H9 (cell line): ENCODE results near the gene CACNA1I. TPM values are rescaled to one million over a fixed set of nuclear protein-coding genes. Genes with fewer than 3 reads are reported as not detected.

Experiments
- DNase-seq: peaks from one replicate; pipeline ENCODE4 v3.0.0-alpha.2; 2017
- H2AFZ ChIP-seq: one replicate; pipeline ENCODE4 v1.6.1; 2013; ENCODE audit warnings: mild to moderate bottlenecking, low read length, control low read depth, moderate library complexity
- H2AK5ac ChIP-seq: 2 replicates; pipeline ENCODE4 v1.6.1; 2013; ENCODE audit warnings: low read length, control low read depth, mixed read lengths; ENCODE audit not compliant: insufficient read length
- H2BK120ac ChIP-seq: one replicate; pipeline ENCODE4 v1.6.1; 2013; ENCODE audit warnings: low read depth, mild to moderate bottlenecking, low read length, control low read depth, inconsistent platforms; ENCODE audit not compliant: poor library complexity, severe bottlenecking
- H2BK12ac ChIP-seq: 2 replicates; pipeline ENCODE4 v1.6.1; 2013; ENCODE audit warnings: low read length, control low read depth, mixed read lengths, low read depth; ENCODE audit not compliant: insufficient read length
- H2BK15ac ChIP-seq: 2 replicates; pipeline ENCODE4 v1.6.1; 2013; ENCODE audit warnings: low read depth, low read length, control low read depth
- H2BK20ac ChIP-seq: one replicate; pipeline ENCODE4 v1.6.1; 2013; ENCODE audit warnings: low read depth, mild to moderate bottlenecking, low read length, control low read depth, inconsistent platforms; ENCODE audit not compliant: poor library complexity, severe bottlenecking
- H2BK5ac ChIP-seq: 2 replicates; pipeline ENCODE4 v1.6.1; 2013; ENCODE audit warnings: low read length, control low read depth, mixed read lengths; ENCODE audit not compliant: insufficient read length
- H3K14ac ChIP-seq: 2 replicates; pipeline ENCODE4 v1.6.1; 2013; ENCODE audit warnings: low read length, control low read depth; ENCODE audit not compliant: insufficient read depth
- H3K18ac ChIP-seq: 2 replicates; pipeline ENCODE4 v1.6.1; 2013; ENCODE audit warnings: low read depth, mild to moderate bottlenecking, mixed read lengths, low read length, control low read depth; ENCODE audit not compliant: insufficient read length
- H3K23ac ChIP-seq: 2 replicates; pipeline ENCODE4 v1.6.1; 2013; ENCODE audit warnings: low read length, control low read depth, mixed read lengths, low read depth; ENCODE audit not compliant: insufficient read length
- H3K23me2 ChIP-seq: 2 replicates; pipeline ENCODE4 v1.6.1; 2013; ENCODE audit warnings: low read depth, mild to moderate bottlenecking, mixed read lengths, low read length, control low read depth; ENCODE audit not compliant: insufficient read length, poor library complexity, severe bottlenecking
- H3K27ac ChIP-seq: 2 replicates; pipeline ENCODE4 v1.5.1; 2013; ENCODE audit warnings: low read length, control low read depth, mixed read lengths, low read depth; ENCODE audit not compliant: insufficient read length
- H3K27me3 ChIP-seq: 2 replicates; pipeline ENCODE4 v1.6.1; 2013; ENCODE audit warnings: low read length, control low read depth, inconsistent platforms; ENCODE audit not compliant: insufficient read depth
- H3K4ac ChIP-seq: 2 replicates; pipeline ENCODE4 v1.6.1; 2013; ENCODE audit warnings: low read depth, mild to moderate bottlenecking, control low read depth, inconsistent platforms, low read length, moderate library complexity
- H3K4me1 ChIP-seq: 2 replicates; pipeline ENCODE4 v1.6.1; 2013; ENCODE audit warnings: low read length, control low read depth, inconsistent platforms; ENCODE audit not compliant: insufficient read depth
- H3K4me2 ChIP-seq: 2 replicates; pipeline ENCODE4 v1.6.1; 2013; ENCODE audit warnings: low read length, control low read depth, mixed read lengths; ENCODE audit not compliant: insufficient read length, insufficient read depth
- H3K56ac ChIP-seq: 2 replicates; pipeline ENCODE4 v1.6.1; 2013; ENCODE audit warnings: low read depth, mild to moderate bottlenecking, mixed read lengths, low read length, control low read depth; ENCODE audit not compliant: insufficient read length
- H3K79me1 ChIP-seq: 2 replicates; pipeline ENCODE4 v1.6.1; 2013; ENCODE audit warnings: low read depth, mild to moderate bottlenecking, moderate library complexity, low read length, control low read depth, inconsistent platforms; ENCODE audit not compliant: insufficient read depth, poor library complexity, severe bottlenecking
- H3K79me2 ChIP-seq: 2 replicates; pipeline ENCODE4 v1.6.1; 2013; ENCODE audit warnings: low read length, control low read depth, inconsistent platforms; ENCODE audit not compliant: insufficient read depth
- H3K9ac ChIP-seq: 2 replicates; pipeline ENCODE4 v1.6.1; 2013; ENCODE audit warnings: low read length, control low read depth, mixed read lengths; ENCODE audit not compliant: insufficient read length; ENCODE audit errors: extremely low read depth
- H3K9me3 ChIP-seq: one replicate; pipeline ENCODE4 v1.6.1; 2013; ENCODE audit warnings: low read depth, low read length, inconsistent platforms; ENCODE audit not compliant: control insufficient read depth
- H3T11ph ChIP-seq: one replicate; pipeline ENCODE4 v1.6.1; 2013; ENCODE audit warnings: mild to moderate bottlenecking, low read length, control low read depth, inconsistent platforms
- H4K20me1 ChIP-seq: one replicate; pipeline ENCODE4 v1.6.1; 2013; ENCODE audit not compliant: control insufficient read depth, insufficient read length, insufficient read depth
- H4K5ac ChIP-seq: 2 replicates; pipeline ENCODE4 v1.6.1; 2013; ENCODE audit warnings: low read depth, mild to moderate bottlenecking, mixed read lengths, low read length, control low read depth; ENCODE audit not compliant: insufficient read length
- H4K8ac ChIP-seq: replicated peaks from 2 replicates; pipeline ENCODE4 v1.6.1; 2013; ENCODE audit warnings: low read length, control low read depth, mixed read lengths, low read depth; ENCODE audit not compliant: insufficient read length
- H4K91ac ChIP-seq: 2 replicates; pipeline ENCODE4 v1.6.1; 2013; ENCODE audit warnings: low read depth, mild to moderate bottlenecking, moderate library complexity, mixed read lengths, low read length, control low read depth; ENCODE audit not compliant: insufficient read length
- H3K27ac Mint-ChIP-seq, 3 experiments: 2 replicates in 2 of 3; 3 replicates in 1 of 3; pipeline ENCODE4 v1.8.0; 2020 to 2021; ENCODE audit warnings: mixed read lengths in 3 of 3, mild to moderate bottlenecking in 1 of 3, moderate library complexity in 1 of 3
- H3K27me3 Mint-ChIP-seq: 2 replicates; pipeline ENCODE4 v1.8.0; 2021; ENCODE audit warnings: low read depth, mild to moderate bottlenecking, moderate library complexity, mixed read lengths
- H3K36me3 Mint-ChIP-seq, 3 experiments: 2 replicates in 2 of 3; 3 replicates in 1 of 3; pipeline ENCODE4 v1.8.0; 2020 to 2021; ENCODE audit warnings: low read depth in 3 of 3, mixed read lengths in 3 of 3; ENCODE audit not compliant: insufficient read depth in 1 of 3
- H3K4me1 Mint-ChIP-seq, 2 experiments: 2 replicates each; pipeline ENCODE4 v1.8.0; 2020; ENCODE audit warnings: mixed read lengths in 2 of 2
- H3K4me3 Mint-ChIP-seq, 2 experiments: 2 replicates in 1 of 2; 3 replicates in 1 of 2; pipeline ENCODE4 v1.8.0; 2020 to 2021; ENCODE audit warnings: mild to moderate bottlenecking in 2 of 2, mixed read lengths in 2 of 2, moderate library complexity in 1 of 2
- H3K9me3 Mint-ChIP-seq, 2 experiments: 2 replicates in 1 of 2; 3 replicates in 1 of 2; pipeline ENCODE4 v1.8.0; 2020; ENCODE audit warnings: mild to moderate bottlenecking in 2 of 2, mixed read lengths in 2 of 2, moderate library complexity in 1 of 2
- WGBS: extraction: QIAGEN DNeasy Blood & Tissue Kit; methylation state at CpG from one replicate; pipeline ENCODE4 v1.1.7; 2013; ENCODE audit warnings: missing lambda C conversion rate, low lambda C conversion rate, mixed read lengths; ENCODE audit not compliant: insufficient read length; ENCODE audit errors: extremely low coverage; 5-methylcytosine and 5-hydroxymethylcytosine counted together
- total RNA-seq: library from RNA; stranded (reverse); gene quantifications from 2 replicates; pipeline ENCODE4 v1.2.1, GENCODE V29; 2021
- TF ChIP-seq, protein P1 (sequence below): fragments of 200-600 bp; sonication (generic); conservative IDR thresholded peaks from 3 replicates; pipeline ENCODE4 v1.8.0; 2021; ENCODE audit warnings: antibody characterized with exemption, mild to moderate bottlenecking

The CACNA1I gene
- total RNA-seq, 1 experiment from 2014 or later = 0.50 TPM

DNA sequence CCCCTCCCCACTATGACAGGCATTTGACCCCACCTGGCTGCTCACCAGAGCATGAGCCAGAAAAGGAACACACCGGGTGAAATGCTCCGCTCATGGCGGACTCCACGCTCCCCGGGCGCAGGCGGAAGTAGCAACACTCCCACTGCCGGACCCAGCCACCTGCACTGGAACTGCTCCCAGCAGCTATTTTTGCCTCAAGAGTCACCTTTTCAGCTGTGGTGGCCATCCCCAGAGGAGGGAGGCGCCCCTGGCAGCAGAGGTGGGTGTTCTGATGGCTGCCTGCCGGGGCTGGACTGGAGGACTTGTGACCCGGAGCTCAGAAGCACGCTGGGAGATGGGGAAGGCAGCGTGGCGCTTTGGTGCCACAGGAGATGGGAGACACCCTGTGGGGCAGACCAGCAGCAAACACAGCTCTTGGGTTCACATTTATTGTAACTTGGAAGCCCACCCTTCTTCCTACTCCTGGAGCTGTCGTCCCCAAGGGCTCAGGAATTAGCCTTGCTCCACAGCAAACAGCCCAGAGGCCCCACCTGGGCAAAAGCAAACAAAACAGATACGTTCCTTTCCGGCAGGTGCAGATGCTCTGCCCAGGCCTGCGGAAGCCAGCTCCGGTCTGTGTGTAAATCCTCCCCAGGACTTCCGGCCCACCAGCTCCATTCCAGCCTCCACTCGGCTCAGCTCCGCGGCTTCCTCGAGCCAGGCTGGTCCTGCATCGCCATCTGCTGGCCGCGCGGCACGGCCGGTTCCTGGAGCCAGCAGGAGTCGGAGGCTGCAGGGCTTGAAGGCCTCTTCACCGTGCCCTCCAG is 41.7 kb upstream of the CACNA1I start:
- Histone ChIP-seq H4K5ac (no peak overlapping the region), H3K79me1 (no peaks in the 10 kb centered on the region), H2BK15ac (no peak overlapping the region), H3K14ac (no peak overlapping the region), H3K27me3 (no peaks in the 10 kb centered on the region), H2AFZ (no peak overlapping the region), H2BK120ac (no peak overlapping the region), H3T11ph (no peak overlapping the region), H2BK20ac (no peak overlapping the region), H2AK5ac (no peak overlapping the region), H3K4me1 (peaks cover 3% of the 10 kb centered on the region; the same call in 1 of the 2 replicates), H4K8ac (no peak overlapping the region), H4K20me1 (no peaks in the 10 kb centered on the region), H3K27ac (no peak overlapping the region), H3K23ac (no peak overlapping the region), H3K4ac (no peak overlapping the region), H2BK5ac (no peak overlapping the region), H3K79me2 (peaks cover 2% of the 10 kb centered on the region; the same call in 1 of the 2 replicates), H3K9me3 (no peaks in the 10 kb centered on the region), H3K56ac (no peak overlapping the region), H3K23me2 (peaks cover 6% of the 10 kb centered on the region), H3K18ac (no peak overlapping the region), H3K4me2 (no peak overlapping the region), H4K91ac (no peak overlapping the region), H3K9ac (no peak overlapping the region), H2BK12ac (no peak overlapping the region)
- peak; percentile 95 for DNase-seq
- peaks cover 8 to 54% (median 44%) of the 10 kb centered on the region in 3 experiments for H3K36me3 Mint-ChIP-seq
- peaks cover 36 to 47% of the 10 kb centered on the region in 2 experiments for H3K4me1 Mint-ChIP-seq
- TF ChIP-seq, protein P1, sequence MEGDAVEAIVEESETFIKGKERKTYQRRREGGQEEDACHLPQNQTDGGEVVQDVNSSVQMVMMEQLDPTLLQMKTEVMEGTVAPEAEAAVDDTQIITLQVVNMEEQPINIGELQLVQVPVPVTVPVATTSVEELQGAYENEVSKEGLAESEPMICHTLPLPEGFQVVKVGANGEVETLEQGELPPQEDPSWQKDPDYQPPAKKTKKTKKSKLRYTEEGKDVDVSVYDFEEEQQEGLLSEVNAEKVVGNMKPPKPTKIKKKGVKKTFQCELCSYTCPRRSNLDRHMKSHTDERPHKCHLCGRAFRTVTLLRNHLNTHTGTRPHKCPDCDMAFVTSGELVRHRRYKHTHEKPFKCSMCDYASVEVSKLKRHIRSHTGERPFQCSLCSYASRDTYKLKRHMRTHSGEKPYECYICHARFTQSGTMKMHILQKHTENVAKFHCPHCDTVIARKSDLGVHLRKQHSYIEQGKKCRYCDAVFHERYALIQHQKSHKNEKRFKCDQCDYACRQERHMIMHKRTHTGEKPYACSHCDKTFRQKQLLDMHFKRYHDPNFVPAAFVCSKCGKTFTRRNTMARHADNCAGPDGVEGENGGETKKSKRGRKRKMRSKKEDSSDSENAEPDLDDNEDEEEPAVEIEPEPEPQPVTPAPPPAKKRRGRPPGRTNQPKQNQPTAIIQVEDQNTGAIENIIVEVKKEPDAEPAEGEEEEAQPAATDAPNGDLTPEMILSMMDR = peak; percentile 98
- peak overlapping the region in 1 of 2 experiments; percentile 61; a peak in 2 of 5 replicates for H3K4me3 Mint-ChIP-seq
- no peak overlapping the region; a peak in 1 of 7 replicates for H3K27ac Mint-ChIP-seq
- H3K9me3 Mint-ChIP-seq = no peaks in the 10 kb centered on the region; a peak in 1 of 5 replicates
- no peaks in the 10 kb centered on the region for H3K27me3 Mint-ChIP-seq
- no CpG with 5 or more reads among the region's 32 CpGs for WGBS
